GM12878 (cell line): ENCODE data around the gene PCNX1. TPM values are rescaled to one million over a fixed set of nuclear protein-coding genes. Genes with fewer than 3 reads are reported as not detected.

ENCODE experiments used
- ATAC-seq: fragments of 200-7000 bp; cut with Tn5 transposase; 3 replicates; pipeline ENCODE4 v1.9.1; 2020; ENCODE audit warnings: mild to moderate bottlenecking, moderate library complexity
- BruUV-seq: library from RNA; stranded (reverse); fragments of 400-500 nt; replicated peaks from 2 replicates; lab custom pipeline; 2021; lab: Mats Ljungman, UMichigan
- CTCF ChIA-PET: fragments of 300-600 bp; sonication (Branson Sonifier 250); formaldehyde crosslinking; extraction: SDS; loops from one replicate; lab custom pipeline; 2021; ENCODE audit warnings: inconsistent platforms; lab: Yijun Ruan, JAX
- POLR2A ChIA-PET: fragments of 350-600 bp; formaldehyde crosslinking; extraction: SDS; loops from one replicate; lab custom pipeline; 2021; ENCODE audit warnings: inconsistent platforms; lab: Charles Lee
- RAD21 ChIA-PET: fragments of 300-600 bp; sonication (Branson Sonifier 250); formaldehyde crosslinking; loops from one replicate; lab custom pipeline; 2023; ENCODE audit warnings: antibody characterized with exemption; ENCODE audit not compliant: unreplicated experiment; lab: Charles Lee
- SMC1A ChIA-PET: fragments of 300-600 bp; sonication (Branson Sonifier 250); formaldehyde crosslinking; loops from one replicate; lab custom pipeline; 2023; ENCODE audit not compliant: unreplicated experiment, uncharacterized antibody; lab: Charles Lee
- DNase-seq: peaks from one replicate; pipeline ENCODE4 v3.0.0-alpha.2; 2011; ENCODE audit warnings: low read depth, low spot score
- FAIRE-seq: peaks from 3 replicates; lab custom pipeline; 2011; peaks lifted over from hg19 to GRCh38; lab: Jason Lieb, UNC
- H2AFZ ChIP-seq: 2 replicates; pipeline ENCODE4 v1.6.0; 2011; ENCODE audit warnings: low read depth, low read length, control low read depth; ENCODE audit not compliant: control insufficient read depth
- H3K27ac ChIP-seq: 2 replicates; pipeline ENCODE4 v1.5.1; 2011; ENCODE audit warnings: control low read depth; ENCODE audit not compliant: control insufficient read depth, insufficient read depth
- H3K27me3 ChIP-seq, 2 experiments: replicated peaks in 1 of 2; 2 replicates each; pipeline versions ENCODE4 v1.6.0 to v1.6.1; 2011; ENCODE audit warnings: low read length in 1 of 2; ENCODE audit not compliant: control insufficient read depth in 2 of 2, insufficient read depth in 2 of 2
- H3K36me3 ChIP-seq, 2 experiments: 2 replicates each; pipeline ENCODE4 v1.5.1; 2011; ENCODE audit warnings: low read length in 1 of 2; ENCODE audit not compliant: control insufficient read depth in 2 of 2, insufficient read depth in 2 of 2
- H3K4me1 ChIP-seq: 2 replicates; pipeline ENCODE4 v1.6.1; 2011; ENCODE audit warnings: mild to moderate bottlenecking, low read length, moderate library complexity, mixed read lengths; ENCODE audit not compliant: control insufficient read depth, insufficient read depth
- H3K4me2 ChIP-seq: 2 replicates; pipeline ENCODE4 v1.6.0; 2011; ENCODE audit warnings: control low read depth; ENCODE audit not compliant: control insufficient read depth, insufficient read depth
- H3K4me3 ChIP-seq: fragments of 200-600 bp; sonication (generic); 2 replicates; pipeline ENCODE4 v1.5.1; 2016
- H3K79me2 ChIP-seq: 2 replicates; pipeline ENCODE4 v1.6.0; 2011; ENCODE audit warnings: low read length; ENCODE audit not compliant: control insufficient read depth, insufficient read depth
- H3K9ac ChIP-seq: 2 replicates; pipeline ENCODE4 v1.8.0; 2011; ENCODE audit warnings: low read length, control low read depth, mixed read lengths; ENCODE audit not compliant: control insufficient read depth, insufficient read depth
- H3K9me3 ChIP-seq: replicated peaks from 3 replicates; pipeline ENCODE4 v1.5.1; 2011; ENCODE audit warnings: mild to moderate bottlenecking, low read length; ENCODE audit not compliant: control insufficient read depth, insufficient read depth
- H4K20me1 ChIP-seq: 2 replicates; pipeline ENCODE4 v1.6.0; 2011; ENCODE audit not compliant: control insufficient read depth, insufficient read depth
- BACH1 ChIP-seq: fragments of 450-650 bp; IDR thresholded peaks from 2 replicates; pipeline ENCODE4 v1.6.1; 2017; ENCODE audit warnings: mild to moderate bottlenecking, borderline replicate concordance
- MTA3 ChIP-seq: IDR thresholded peaks from 2 replicates; pipeline ENCODE4 v1.6.1; 2012; ENCODE audit warnings: low read length, inconsistent platforms, borderline replicate concordance
- SREBF2 ChIP-seq: IDR thresholded peaks from 2 replicates; pipeline ENCODE4 v1.6.1; 2012; ENCODE audit warnings: mild to moderate bottlenecking, low read length
- WGBS: methylation state at CpG from one replicate; pipeline ENCODE4 v1.1.6; 2016; ENCODE audit warnings: low lambda C conversion rate; ENCODE audit not compliant: insufficient replicate concordance, insufficient coverage; ENCODE audit errors: missing lambda C conversion rate; 5-methylcytosine and 5-hydroxymethylcytosine counted together
- in situ Hi-C: fragments of 300-500 bp; cut with MboI; formaldehyde crosslinking; loops from 9 replicates; pipeline ENCODE4 v1.14.3; 2018; ENCODE audit warnings: mixed read lengths
- intact Hi-C: fragments of 100-400 bp; cut with micrococcal nuclease; formaldehyde crosslinking; loops from one replicate; pipeline ENCODE4 v1.14.2; 2022; ENCODE audit not compliant: unreplicated experiment
- polyA plus RNA-seq, 11 experiments: library from polyadenylated mRNA; depleted of rRNA in 4 of 11; unstranded in 6 of 11; stranded (reverse) in 5 of 11; fragments of >200 nt; fragmentation: Nextera tagmentation in 4 of 11; fragmentation: Illumina TruSeq in 1 of 11; extraction: Ambion mirVana in 4 of 11; extraction: Trizol in 1 of 11; gene quantifications; 1 replicate in 1 of 11; 2 replicates in 10 of 11; pipeline versions ENCODE4 v1.2.1 to v1.2.3, GENCODE V29; 2011 to 2016; ENCODE audit warnings: inconsistent platforms in 2 of 11, missing spikeins in 2 of 11, low read depth in 1 of 11
- total RNA-seq, 4 experiments: library from RNA; depleted of rRNA in 3 of 4; stranded (reverse); fragments of >200 nt in 3 of 4; fragmentation: Illumina TruSeq in 1 of 4; extraction: Trizol in 1 of 4; gene quantifications; 2 replicates each; pipeline versions ENCODE4 v1.2.1 to v1.2.3, GENCODE V29; 2013 to 2021
- TF ChIP-seq, protein P1 (sequence below): fragments of 450-650 bp; formaldehyde crosslinking; IDR thresholded peaks from 2 replicates; pipeline ENCODE4 v1.4.0; 2020; ENCODE audit warnings: mild to moderate bottlenecking, moderate library complexity

Gene PCNX1
- total and polyA plus RNA-seq, 10 of the 15 experiments (the other 5 are each of a cell fraction or from before 2014, with no cell fraction given) = 4.6 to 53.9 (median 20.5) TPM

- TF ChIP-seq, protein P1, sequence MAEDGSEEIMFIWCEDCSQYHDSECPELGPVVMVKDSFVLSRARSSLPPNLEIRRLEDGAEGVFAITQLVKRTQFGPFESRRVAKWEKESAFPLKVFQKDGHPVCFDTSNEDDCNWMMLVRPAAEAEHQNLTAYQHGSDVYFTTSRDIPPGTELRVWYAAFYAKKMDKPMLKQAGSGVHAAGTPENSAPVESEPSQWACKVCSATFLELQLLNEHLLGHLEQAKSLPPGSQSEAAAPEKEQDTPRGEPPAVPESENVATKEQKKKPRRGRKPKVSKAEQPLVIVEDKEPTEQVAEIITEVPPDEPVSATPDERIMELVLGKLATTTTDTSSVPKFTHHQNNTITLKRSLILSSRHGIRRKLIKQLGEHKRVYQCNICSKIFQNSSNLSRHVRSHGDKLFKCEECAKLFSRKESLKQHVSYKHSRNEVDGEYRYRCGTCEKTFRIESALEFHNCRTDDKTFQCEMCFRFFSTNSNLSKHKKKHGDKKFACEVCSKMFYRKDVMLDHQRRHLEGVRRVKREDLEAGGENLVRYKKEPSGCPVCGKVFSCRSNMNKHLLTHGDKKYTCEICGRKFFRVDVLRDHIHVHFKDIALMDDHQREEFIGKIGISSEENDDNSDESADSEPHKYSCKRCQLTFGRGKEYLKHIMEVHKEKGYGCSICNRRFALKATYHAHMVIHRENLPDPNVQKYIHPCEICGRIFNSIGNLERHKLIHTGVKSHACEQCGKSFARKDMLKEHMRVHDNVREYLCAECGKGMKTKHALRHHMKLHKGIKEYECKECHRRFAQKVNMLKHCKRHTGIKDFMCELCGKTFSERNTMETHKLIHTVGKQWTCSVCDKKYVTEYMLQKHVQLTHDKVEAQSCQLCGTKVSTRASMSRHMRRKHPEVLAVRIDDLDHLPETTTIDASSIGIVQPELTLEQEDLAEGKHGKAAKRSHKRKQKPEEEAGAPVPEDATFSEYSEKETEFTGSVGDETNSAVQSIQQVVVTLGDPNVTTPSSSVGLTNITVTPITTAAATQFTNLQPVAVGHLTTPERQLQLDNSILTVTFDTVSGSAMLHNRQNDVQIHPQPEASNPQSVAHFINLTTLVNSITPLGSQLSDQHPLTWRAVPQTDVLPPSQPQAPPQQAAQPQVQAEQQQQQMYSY (CRISPR knock-in tag) = no peak
- TF ChIP-seq BACH1 (no peak), SREBF2 (no peak)
- TF ChIP-seq, all 136 proteins: peak for 0
Observed at GRCh38 chr14:71006200-71006563, 98.9 kb downstream of the PCNX1 start (continued).

- Histone ChIP-seq H3K27me3 (no peaks in the 10 kb centered on the region), H3K27ac (no peak overlapping the region), H3K9me3 (no peaks in the 10 kb centered on the region), H3K9ac (no peak overlapping the region), H4K20me1 (no peaks in the 10 kb centered on the region), H3K4me1 (no peaks in the 10 kb centered on the region), H3K4me3 (no peak overlapping the region), H3K36me3 (no peaks in the 10 kb centered on the region; a peak in 1 of 4 replicates), H3K4me2 (no peak overlapping the region), H2AFZ (no peak overlapping the region), H3K79me2 (no peaks in the 10 kb centered on the region)
- no peak for TF ChIP-seq MTA3
- in situ Hi-C loops (no loop called here), intact Hi-C loops (no loop called here)
- SMC1A ChIA-PET = interaction anchor here (1.3 to 2.2 kb wide), 2 partner anchors 11 to 29 kb away, joined by 4 to 9 read pairs; no protein-coding TSS in a partner anchor
- no peak for FAIRE-seq
- ATAC-seq = no peak
- RAD21 ChIA-PET = no interaction called here
- DNase-seq = no peak
- POLR2A ChIA-PET = no interaction called here
- no TSS peak for BruUV-seq
- WGBS = 100% methylated on average over 1 of the region's 1 CpG
- CTCF ChIA-PET = interaction anchor here (2.2 to 2.4 kb wide), 2 partner anchors 10 to 11 kb away, joined by 7 to 8 read pairs; no protein-coding TSS in a partner anchor
Observed at GRCh38 chr14:71011479-71011878, 104.2 kb downstream of the PCNX1 start.
